OCI-LY7 (cell line): Measurements from ENCODE around the gene MRGPRE. TPM values are rescaled to one million over a fixed set of nuclear protein-coding genes. Genes with fewer than 3 reads are reported as not detected.

Source experiments
- BruUV-seq: library from RNA; stranded (reverse); fragments of 400-500 nt; replicated peaks from 2 replicates; lab custom pipeline; 2021; lab: Mats Ljungman, UMichigan
- CTCF ChIA-PET: fragments of 300-600 bp; sonication (Branson Sonifier 250); formaldehyde crosslinking; loops from one replicate; lab custom pipeline; 2022; ENCODE audit warnings: antibody characterized with exemption; ENCODE audit not compliant: unreplicated experiment; lab: Charles Lee
- POLR2A ChIA-PET: fragments of 300-600 bp; sonication (Branson Sonifier 250); formaldehyde crosslinking; loops from one replicate; lab custom pipeline; 2022; ENCODE audit warnings: antibody characterized with exemption; lab: Charles Lee
- DNase-seq: peaks from one replicate; pipeline ENCODE4 v3.0.0-alpha.2; 2015; ENCODE audit warnings: low spot score
- H2AFZ ChIP-seq: fragments of 200-600 bp; sonication (generic), shearing (Covaris generic); 2 replicates; pipeline ENCODE4 v1.6.1; 2014; ENCODE audit warnings: mild to moderate bottlenecking, antibody characterized with exemption, low read length, moderate library complexity
- H3K27ac ChIP-seq: fragments of 200-600 bp; sonication (generic); 2 replicates; pipeline ENCODE4 v1.5.1; 2014; ENCODE audit warnings: mixed run types, low read depth, mild to moderate bottlenecking, moderate library complexity, low read length, inconsistent platforms; ENCODE audit not compliant: poor library complexity, severe bottlenecking
- H3K36me3 ChIP-seq: fragments of 200-600 bp; sonication (generic); 2 replicates; pipeline ENCODE4 v1.6.1; 2014; ENCODE audit warnings: mild to moderate bottlenecking, antibody characterized with exemption, low read length, moderate library complexity, mixed read lengths; ENCODE audit not compliant: insufficient read depth
- H3K4me1 ChIP-seq: fragments of 200-600 bp; sonication (generic); 2 replicates; pipeline ENCODE4 v1.5.1; 2014; ENCODE audit warnings: mild to moderate bottlenecking, low read length; ENCODE audit not compliant: insufficient read depth, poor library complexity, severe bottlenecking
- H3K4me2 ChIP-seq: fragments of 200-600 bp; sonication (generic); 2 replicates; pipeline ENCODE4 v1.6.1; 2014; ENCODE audit warnings: mild to moderate bottlenecking, low read length
- H3K4me3 ChIP-seq: fragments of 200-600 bp; sonication (generic); 2 replicates; pipeline ENCODE4 v1.5.1; 2014; ENCODE audit warnings: mild to moderate bottlenecking, low read depth, low read length; ENCODE audit not compliant: poor library complexity, severe bottlenecking
- H3K79me2 ChIP-seq: fragments of 200-600 bp; sonication (generic); 2 replicates; pipeline ENCODE4 v1.6.1; 2016; ENCODE audit warnings: low read depth, mild to moderate bottlenecking, low read length, moderate library complexity, mixed read lengths; ENCODE audit not compliant: insufficient read depth
- H3K9me2 ChIP-seq: fragments of 200-600 bp; sonication (generic); 2 replicates; pipeline ENCODE4 v1.6.1; 2016; ENCODE audit warnings: mild to moderate bottlenecking, low read length, mixed read lengths; ENCODE audit not compliant: insufficient read depth
- H3K9me3 ChIP-seq: fragments of 200-600 bp; sonication (generic); 2 replicates; pipeline ENCODE4 v1.6.1; 2014; ENCODE audit warnings: mild to moderate bottlenecking, mixed run types, low read length, mixed read lengths
- H4K20me1 ChIP-seq: fragments of 200-600 bp; sonication (generic); 2 replicates; pipeline ENCODE4 v1.6.1; 2014; ENCODE audit warnings: mild to moderate bottlenecking, antibody characterized with exemption, low read length, moderate library complexity, mixed read lengths; ENCODE audit not compliant: insufficient read depth
- EZH2phosphoT487 ChIP-seq: fragments of 200-600 bp; sonication (generic); IDR thresholded peaks from 2 replicates; pipeline ENCODE4 v1.6.1; 2018; ENCODE audit warnings: low read depth, borderline replicate concordance, mild to moderate bottlenecking, mixed run types, antibody characterized with exemption, low read length, moderate library complexity, mixed read lengths
- intact Hi-C: fragments of 100-400 bp; cut with micrococcal nuclease; formaldehyde crosslinking; loops from one replicate; pipeline ENCODE4 v1.10.0; 2022; ENCODE audit not compliant: unreplicated experiment
- total RNA-seq, 2 experiments: library from RNA; depleted of rRNA in 1 of 2; stranded (reverse); fragments of >200 nt in 1 of 2; shearing (Covaris generic) in 1 of 2; gene quantifications; 2 replicates each; pipeline ENCODE4 v1.2.3, GENCODE V29; 2014 to 2022
- TF ChIP-seq, protein P1 (sequence below): fragments of 200-600 bp; sonication (generic); conservative IDR thresholded peaks from 2 replicates; pipeline ENCODE4 v1.5.1; 2014; ENCODE audit warnings: mild to moderate bottlenecking, antibody characterized with exemption, low read length, moderate library complexity, mixed read lengths

Gene MRGPRE
- total RNA-seq, 2 experiments from 2014 or later = not detected

DNA sequence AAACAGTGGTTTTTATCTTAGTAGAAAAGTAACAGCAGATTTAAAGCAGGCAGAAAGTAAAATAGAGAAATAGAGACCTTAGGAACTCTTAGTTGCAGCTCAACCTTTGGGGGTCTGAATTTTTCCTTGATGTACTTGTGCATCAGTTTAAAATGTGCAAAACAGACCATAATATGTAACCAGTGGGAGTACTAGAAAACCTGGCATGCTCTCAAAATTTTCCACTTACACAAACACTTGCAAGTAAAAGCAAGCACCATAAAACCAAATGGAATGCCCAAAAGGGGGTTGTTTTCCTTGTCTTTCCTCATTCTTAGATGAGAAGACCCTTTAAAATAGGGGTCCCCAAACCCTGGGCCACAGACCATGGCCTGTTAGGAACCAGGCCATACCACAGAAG lies 12.9 kb upstream of the MRGPRE start:
- no peak overlapping the region for H3K4me2 ChIP-seq
- H3K27ac ChIP-seq = no peak overlapping the region
- no peaks in the 10 kb centered on the region for H3K79me2 ChIP-seq
- H3K9me2 ChIP-seq = no peaks in the 10 kb centered on the region
- no peak overlapping the region for H2AFZ ChIP-seq
- no TSS peak for BruUV-seq
- H3K36me3 ChIP-seq = no peaks in the 10 kb centered on the region
- TF ChIP-seq EZH2phosphoT487 = no peak
- TF ChIP-seq, protein P1, sequence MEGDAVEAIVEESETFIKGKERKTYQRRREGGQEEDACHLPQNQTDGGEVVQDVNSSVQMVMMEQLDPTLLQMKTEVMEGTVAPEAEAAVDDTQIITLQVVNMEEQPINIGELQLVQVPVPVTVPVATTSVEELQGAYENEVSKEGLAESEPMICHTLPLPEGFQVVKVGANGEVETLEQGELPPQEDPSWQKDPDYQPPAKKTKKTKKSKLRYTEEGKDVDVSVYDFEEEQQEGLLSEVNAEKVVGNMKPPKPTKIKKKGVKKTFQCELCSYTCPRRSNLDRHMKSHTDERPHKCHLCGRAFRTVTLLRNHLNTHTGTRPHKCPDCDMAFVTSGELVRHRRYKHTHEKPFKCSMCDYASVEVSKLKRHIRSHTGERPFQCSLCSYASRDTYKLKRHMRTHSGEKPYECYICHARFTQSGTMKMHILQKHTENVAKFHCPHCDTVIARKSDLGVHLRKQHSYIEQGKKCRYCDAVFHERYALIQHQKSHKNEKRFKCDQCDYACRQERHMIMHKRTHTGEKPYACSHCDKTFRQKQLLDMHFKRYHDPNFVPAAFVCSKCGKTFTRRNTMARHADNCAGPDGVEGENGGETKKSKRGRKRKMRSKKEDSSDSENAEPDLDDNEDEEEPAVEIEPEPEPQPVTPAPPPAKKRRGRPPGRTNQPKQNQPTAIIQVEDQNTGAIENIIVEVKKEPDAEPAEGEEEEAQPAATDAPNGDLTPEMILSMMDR = no peak
- no peak overlapping the region for H3K4me3 ChIP-seq
- POLR2A ChIA-PET = interaction anchor here (0.9 kb wide), 1 partner anchor 9 kb away, joined by 3 read pairs; no protein-coding TSS in a partner anchor
- H3K4me1 ChIP-seq = no peaks in the 10 kb centered on the region
- CTCF ChIA-PET = no interaction called here
- H3K9me3 ChIP-seq = no peaks in the 10 kb centered on the region
- no peaks in the 10 kb centered on the region for H4K20me1 ChIP-seq
- intact Hi-C loops = no loop called here
- DNase-seq = no peak

DNA sequence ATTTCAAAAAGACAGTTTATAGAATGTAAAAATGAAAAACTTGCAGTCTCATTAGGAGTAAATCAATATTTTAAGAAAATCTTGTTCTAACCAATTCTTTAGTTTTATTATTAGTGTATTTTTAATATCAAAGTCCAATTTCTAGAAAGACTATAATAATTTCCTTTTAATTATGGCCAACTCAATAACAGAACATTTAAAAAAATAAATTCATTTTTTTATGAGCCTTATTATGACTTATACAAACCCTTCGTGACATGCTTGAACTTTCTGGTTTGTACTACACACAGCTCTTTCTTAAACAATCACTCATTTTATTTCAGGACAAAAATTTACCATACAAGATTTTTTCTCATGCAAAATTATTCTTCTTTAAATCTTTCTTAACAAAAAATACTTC lies 11.7 kb upstream of the MRGPRE start:
- ChIA-PET POLR2A (no interaction called here), CTCF (no interaction called here)
- BruUV-seq = no TSS peak
- Histone ChIP-seq H3K4me1 (no peaks in the 10 kb centered on the region), H3K4me3 (no peak overlapping the region), H3K4me2 (no peak overlapping the region), H3K79me2 (no peaks in the 10 kb centered on the region), H3K27ac (no peak overlapping the region), H2AFZ (no peak overlapping the region), H4K20me1 (no peaks in the 10 kb centered on the region), H3K9me2 (no peaks in the 10 kb centered on the region), H3K36me3 (no peaks in the 10 kb centered on the region), H3K9me3 (no peaks in the 10 kb centered on the region)
- no peak for DNase-seq
- TF ChIP-seq, protein P1 = no peak
- intact Hi-C loops = no loop called here

DNA sequence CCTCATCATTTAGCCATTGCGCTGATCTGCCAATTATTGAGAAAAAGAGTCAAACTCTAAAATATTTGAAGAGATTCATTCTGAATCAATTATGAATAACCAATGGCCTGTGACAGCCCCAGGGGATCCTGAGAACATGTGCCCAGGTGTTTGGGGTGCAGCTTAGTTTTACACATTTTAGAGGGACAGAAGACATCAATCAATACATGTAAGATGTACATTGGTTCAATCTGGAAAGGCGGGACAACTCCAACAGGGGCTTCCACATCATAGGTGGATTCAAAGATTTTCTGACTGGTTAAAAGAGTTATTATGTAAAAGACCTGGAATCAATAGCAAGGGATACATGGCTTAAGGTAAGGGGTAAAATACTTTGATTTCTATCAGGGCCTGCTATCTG lies 4.9 kb upstream of the MRGPRE start:
- BruUV-seq = no TSS peak
- Histone ChIP-seq H3K4me1 (no peaks in the 10 kb centered on the region), H3K9me3 (no peaks in the 10 kb centered on the region), H2AFZ (no peak overlapping the region), H3K4me3 (no peak overlapping the region), H3K4me2 (no peak overlapping the region), H3K27ac (no peak overlapping the region), H3K79me2 (no peaks in the 10 kb centered on the region), H4K20me1 (no peaks in the 10 kb centered on the region), H3K36me3 (no peaks in the 10 kb centered on the region), H3K9me2 (no peaks in the 10 kb centered on the region)
- intact Hi-C loops = no loop called here
- ChIA-PET CTCF (no interaction called here), POLR2A (no interaction called here)
- TF ChIP-seq, protein P1 = no peak
- no peak for TF ChIP-seq EZH2phosphoT487
- DNase-seq = no peak
